ENCODE results near the gene LYSMD1. TPM values are rescaled to one million over a fixed set of nuclear protein-coding genes. Genes with fewer than 3 reads are reported as not detected.

LYSMD1 gene
- total and polyA plus RNA-seq, 8 donors, result 1.8 to 5.5 (median 4.0) TPM

DNA sequence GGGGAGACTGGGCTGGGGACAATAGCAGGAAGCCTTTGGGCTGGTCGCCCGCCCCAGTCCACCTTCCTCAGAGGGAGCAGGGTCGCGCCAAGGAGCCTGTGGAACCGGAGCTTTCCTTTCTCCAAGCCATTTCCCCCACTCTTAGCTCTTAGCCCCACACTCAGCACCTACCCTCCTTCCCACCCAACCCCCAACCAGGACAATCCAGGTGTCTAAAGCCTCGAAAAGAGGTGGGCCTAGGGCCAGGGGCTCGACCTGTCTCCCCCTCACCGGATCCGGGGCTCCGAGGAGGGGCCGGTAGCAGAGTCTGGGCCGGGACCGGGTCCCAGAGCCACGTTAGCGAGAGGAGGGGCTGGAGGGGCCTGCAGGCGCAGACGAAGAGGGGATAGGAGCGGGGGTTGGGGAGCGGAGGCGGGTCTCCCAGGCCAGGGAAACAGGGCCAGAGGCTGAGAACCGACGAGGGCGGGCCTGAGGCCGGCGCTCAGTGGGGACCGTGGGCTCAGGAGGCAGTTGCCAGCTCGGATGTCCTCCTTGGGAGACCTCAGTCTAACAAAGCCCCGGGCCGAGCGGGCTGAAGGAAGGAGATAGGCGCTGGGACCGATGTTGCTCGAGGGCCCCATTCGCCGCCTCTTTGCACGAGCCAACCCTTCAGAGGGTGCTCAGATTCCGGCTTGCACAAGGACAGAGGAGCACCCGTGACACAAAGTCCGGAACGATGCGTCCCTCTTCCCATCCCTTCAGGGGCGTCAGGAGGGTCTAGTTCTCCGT is 20.2 kb downstream of the LYSMD1 start:
- no peak for FAIRE-seq
- peak in 2 of 6 donors; percentile 43 to 75 for DNase-seq
- Histone ChIP-seq H3K9me3 (no peaks in the 10 kb centered on the region), H3K4me1 (peaks cover 0 to 6% (median 0%) of the 10 kb centered on the region in 3 donors), H3K4me3 (peak overlapping the region; percentile 35 to 88 (median 58)), H3K27me3 (no peaks in the 10 kb centered on the region), H3K27ac (no peak overlapping the region), H3K36me3 (no peaks in the 10 kb centered on the region)
- intact Hi-C loops (cut with DNase I), result no loop called here
- 40 to 43% methylated on average over 42 to 43 of the region's 43 CpGs for WGBS, 2 donors
- peak; percentile 10 to 26 (median 18) for ATAC-seq
- TF ChIP-seq, protein P1, sequence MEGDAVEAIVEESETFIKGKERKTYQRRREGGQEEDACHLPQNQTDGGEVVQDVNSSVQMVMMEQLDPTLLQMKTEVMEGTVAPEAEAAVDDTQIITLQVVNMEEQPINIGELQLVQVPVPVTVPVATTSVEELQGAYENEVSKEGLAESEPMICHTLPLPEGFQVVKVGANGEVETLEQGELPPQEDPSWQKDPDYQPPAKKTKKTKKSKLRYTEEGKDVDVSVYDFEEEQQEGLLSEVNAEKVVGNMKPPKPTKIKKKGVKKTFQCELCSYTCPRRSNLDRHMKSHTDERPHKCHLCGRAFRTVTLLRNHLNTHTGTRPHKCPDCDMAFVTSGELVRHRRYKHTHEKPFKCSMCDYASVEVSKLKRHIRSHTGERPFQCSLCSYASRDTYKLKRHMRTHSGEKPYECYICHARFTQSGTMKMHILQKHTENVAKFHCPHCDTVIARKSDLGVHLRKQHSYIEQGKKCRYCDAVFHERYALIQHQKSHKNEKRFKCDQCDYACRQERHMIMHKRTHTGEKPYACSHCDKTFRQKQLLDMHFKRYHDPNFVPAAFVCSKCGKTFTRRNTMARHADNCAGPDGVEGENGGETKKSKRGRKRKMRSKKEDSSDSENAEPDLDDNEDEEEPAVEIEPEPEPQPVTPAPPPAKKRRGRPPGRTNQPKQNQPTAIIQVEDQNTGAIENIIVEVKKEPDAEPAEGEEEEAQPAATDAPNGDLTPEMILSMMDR (IDR thresholded peaks at IDR 0.05), result no peak

GRCh38 chr1:151144474-151145303 is 21.0 kb downstream of the LYSMD1 start:
- DNase-seq (no peak), FAIRE-seq (no peak), ATAC-seq (no peak)
- Histone ChIP-seq H3K4me3 (peak overlapping the region in 1 of 4 donors; percentile 88), H3K9me3 (no peaks in the 10 kb centered on the region), H3K27ac (no peak overlapping the region), H3K36me3 (no peaks in the 10 kb centered on the region), H3K27me3 (no peaks in the 10 kb centered on the region), H3K4me1 (peaks cover 0 to 6% (median 0%) of the 10 kb centered on the region in 3 donors)
- intact Hi-C loops (cut with DNase I), result loop anchor here in 1 of 3 donors (5.0 kb wide), 1 partner anchor 52 kb away; no protein-coding TSS in a partner anchor
- 73 to 74% methylated on average over 7 of the region's 7 CpGs for WGBS, 2 donors
- TF ChIP-seq, protein P1 (IDR thresholded peaks at IDR 0.05), result no peak

- FAIRE-seq (no peak), ATAC-seq (no peak), DNase-seq (no peak)
- Histone ChIP-seq H3K36me3 (no peaks in the 10 kb centered on the region), H3K27me3 (no peaks in the 10 kb centered on the region), H3K27ac (no peak overlapping the region), H3K9me3 (no peaks in the 10 kb centered on the region), H3K4me1 (peaks cover 0 to 6% (median 0%) of the 10 kb centered on the region in 3 donors), H3K4me3 (no peak overlapping the region)
- intact Hi-C loops (cut with DNase I), result loop anchor here in 1 of 3 donors (5.0 kb wide), 1 partner anchor 52 kb away; no protein-coding TSS in a partner anchor
- TF ChIP-seq, protein P1 (IDR thresholded peaks at IDR 0.05), result no peak
- WGBS, 2 donors, result 70 to 78% methylated on average over 4 to 5 of the region's 5 CpGs
Measured at GRCh38 chr1:151143986-151144385, 21.7 kb downstream of the LYSMD1 start.

DNA sequence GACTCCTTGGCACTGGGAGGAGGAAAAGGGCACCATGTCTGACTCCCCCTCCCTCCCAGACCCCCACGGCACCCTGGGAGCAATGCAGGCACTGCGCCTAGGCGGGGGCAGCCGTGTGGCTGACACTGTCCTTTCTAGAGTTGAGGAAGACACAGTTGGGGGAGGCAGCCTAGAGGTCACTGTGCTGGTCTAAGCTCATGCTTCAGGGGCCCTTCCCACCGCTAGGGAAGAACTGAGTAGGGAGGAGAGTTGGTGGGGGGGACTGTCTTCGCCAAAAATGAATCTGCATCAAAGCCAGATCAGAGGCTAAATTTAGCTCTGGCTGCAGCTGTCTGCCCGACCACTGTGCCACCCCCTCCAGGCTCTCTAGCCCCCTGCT is 22.7 kb downstream of the LYSMD1 start:
- no peak for DNase-seq

More for the DNA sequence above, 22.7 kb downstream of the LYSMD1 start:
- no peak for ATAC-seq
- TF ChIP-seq, protein P1 (IDR thresholded peaks at IDR 0.05), result no peak
- no peak overlapping the region for H3K27ac ChIP-seq
- 78 to 86% methylated on average over 7 of the region's 7 CpGs for whole genome bisulfite sequencing, 2 donors
- no peaks in the 10 kb centered on the region for H3K36me3 ChIP-seq
- H3K27me3 ChIP-seq, result no peaks in the 10 kb centered on the region
- intact Hi-C loops (cut with DNase I), result loop anchor here in 1 of 3 donors (5.0 kb wide), 1 partner anchor 51 kb away; no protein-coding TSS in a partner anchor
- no peaks in the 10 kb centered on the region for H3K9me3 ChIP-seq
- no peak for FAIRE-seq
- H3K4me1 ChIP-seq, result peaks cover 0 to 6% (median 0%) of the 10 kb centered on the region in 3 donors
- no peak overlapping the region for H3K4me3 ChIP-seq
